Measurements from ENCODE around the gene TIMM17B.

DNA sequence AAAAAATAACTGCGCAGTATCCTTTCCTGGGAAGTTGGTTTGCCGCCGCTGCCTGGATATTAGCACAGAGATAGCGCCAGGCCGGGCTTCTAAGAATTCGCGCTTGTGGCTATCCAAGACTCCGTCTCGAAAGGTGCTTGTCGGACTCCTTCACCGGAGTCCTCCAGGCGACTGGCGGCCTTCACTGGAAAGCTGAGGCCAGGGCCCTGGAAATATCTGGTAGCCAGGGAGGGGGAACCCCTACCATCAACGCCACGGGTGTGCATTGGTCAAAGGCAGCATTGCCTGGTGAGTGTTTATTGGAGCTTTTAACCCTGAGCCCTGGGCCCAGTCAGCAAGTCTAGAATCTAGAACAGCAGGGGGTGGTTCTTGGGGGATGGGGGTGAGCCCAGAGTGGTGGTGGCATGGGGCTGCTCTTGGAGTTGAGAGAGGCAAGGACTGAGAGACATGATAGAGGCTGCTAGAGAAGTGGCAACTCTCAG, 21.8 kb upstream of the TIMM17B start:
- TF ChIP-seq, protein P1, sequence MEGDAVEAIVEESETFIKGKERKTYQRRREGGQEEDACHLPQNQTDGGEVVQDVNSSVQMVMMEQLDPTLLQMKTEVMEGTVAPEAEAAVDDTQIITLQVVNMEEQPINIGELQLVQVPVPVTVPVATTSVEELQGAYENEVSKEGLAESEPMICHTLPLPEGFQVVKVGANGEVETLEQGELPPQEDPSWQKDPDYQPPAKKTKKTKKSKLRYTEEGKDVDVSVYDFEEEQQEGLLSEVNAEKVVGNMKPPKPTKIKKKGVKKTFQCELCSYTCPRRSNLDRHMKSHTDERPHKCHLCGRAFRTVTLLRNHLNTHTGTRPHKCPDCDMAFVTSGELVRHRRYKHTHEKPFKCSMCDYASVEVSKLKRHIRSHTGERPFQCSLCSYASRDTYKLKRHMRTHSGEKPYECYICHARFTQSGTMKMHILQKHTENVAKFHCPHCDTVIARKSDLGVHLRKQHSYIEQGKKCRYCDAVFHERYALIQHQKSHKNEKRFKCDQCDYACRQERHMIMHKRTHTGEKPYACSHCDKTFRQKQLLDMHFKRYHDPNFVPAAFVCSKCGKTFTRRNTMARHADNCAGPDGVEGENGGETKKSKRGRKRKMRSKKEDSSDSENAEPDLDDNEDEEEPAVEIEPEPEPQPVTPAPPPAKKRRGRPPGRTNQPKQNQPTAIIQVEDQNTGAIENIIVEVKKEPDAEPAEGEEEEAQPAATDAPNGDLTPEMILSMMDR (IDR thresholded peaks at IDR 0.05; ENCODE audit: low read depth, low read length): no peak
- no peak for TF ChIP-seq EZH2phosphoT487 (IDR thresholded peaks at IDR 0.05; ENCODE audit: low read depth)

Measured in OCI-LY3 (cell line).